ENCODE data around the gene ARPC4.

Gene ARPC4

DNA sequence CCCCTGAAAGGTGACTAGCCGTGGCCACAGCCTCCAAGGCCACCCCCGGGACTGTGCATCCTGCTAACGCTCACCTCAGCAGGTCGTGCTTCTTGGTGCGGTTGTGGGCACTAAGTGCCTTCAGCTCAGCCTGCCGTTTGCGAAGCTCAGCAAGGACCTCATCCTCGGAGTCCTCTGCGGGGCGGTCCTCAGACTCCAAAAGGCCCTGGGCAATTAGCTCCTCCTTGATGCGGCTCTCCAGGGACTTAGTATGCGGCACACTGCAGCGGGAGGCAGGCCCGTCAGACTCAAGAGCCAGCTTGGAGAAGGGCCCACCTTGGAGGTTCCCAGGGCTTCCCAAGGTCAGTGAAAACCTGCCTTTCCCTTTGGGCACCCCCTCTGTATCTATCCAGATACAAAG, 8.9 kb upstream of the ARPC4 start:
- H2AK5ac ChIP-seq (ENCODE audit: low read length): no peak overlapping the region
- H3K56ac ChIP-seq (ENCODE audit: low read length): no peak overlapping the region
- H3K27ac ChIP-seq (ENCODE audit: low read depth, low read length): no peak overlapping the region
- no peak overlapping the region for H3K4ac ChIP-seq (ENCODE audit: low read depth, low read length)
- H3K4me2 ChIP-seq (ENCODE audit: low read length): no peak overlapping the region
- no peak overlapping the region for H4K5ac ChIP-seq (ENCODE audit: low read length)
- no peak for DNase-seq
- no peak overlapping the region for H2BK15ac ChIP-seq (replicated peaks; ENCODE audit: low read depth)
- no peaks in the 10 kb centered on the region for H3K4me1 ChIP-seq (ENCODE audit: control insufficient read depth, low read depth, low read length)
- no peak overlapping the region for H4K8ac ChIP-seq (ENCODE audit: low read depth, low read length)
- no peaks in the 10 kb centered on the region for H3K79me2 ChIP-seq (ENCODE audit: control insufficient read depth, insufficient read depth, low read length)
- H3K27me3 ChIP-seq (ENCODE audit: insufficient read depth, low read length, poor library complexity): no peaks in the 10 kb centered on the region
- no peak overlapping the region for H3K23ac ChIP-seq (ENCODE audit: low read length)
- no peaks in the 10 kb centered on the region for H3K79me1 ChIP-seq (ENCODE audit: low read length)
- no peak overlapping the region for H2BK5ac ChIP-seq (ENCODE audit: low read length)
- H3K18ac ChIP-seq (ENCODE audit: low read length): no peak overlapping the region
- H2BK120ac ChIP-seq (ENCODE audit: low read depth, low read length): no peak overlapping the region
- H3K9ac ChIP-seq (ENCODE audit: low read length): no peak overlapping the region
- peaks cover 10% of the 10 kb centered on the region for H3K36me3 ChIP-seq (ENCODE audit: control insufficient read depth, insufficient read depth, low read length)
- WGBS (ENCODE audit: extremely low coverage, insufficient coverage, low lambda C conversion rate): no CpG with 5 or more reads among the region's 14 CpGs
- no peak overlapping the region for H3K4me3 ChIP-seq (ENCODE audit: low read length)

DNA sequence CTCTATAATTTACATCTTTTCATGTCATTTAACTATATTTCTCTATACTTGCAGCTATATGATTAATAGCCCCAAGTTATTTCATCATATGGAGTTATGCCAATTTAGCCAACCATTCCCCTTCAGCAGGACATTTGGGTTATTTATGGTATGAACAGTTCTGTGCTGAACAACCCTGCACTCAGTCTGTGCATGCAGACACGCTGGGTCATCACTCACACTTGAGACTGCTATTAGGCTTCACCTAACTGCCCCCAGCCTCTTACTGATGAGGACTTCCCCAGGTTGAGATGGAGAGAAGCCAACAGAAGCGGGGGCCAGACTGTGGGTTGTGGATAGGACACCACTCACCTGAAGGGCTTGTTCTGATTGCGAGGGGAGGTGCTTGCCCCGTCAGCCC, 7.9 kb upstream of the ARPC4 start:
- no peak overlapping the region for H3K23ac ChIP-seq (ENCODE audit: low read length)
- no peaks in the 10 kb centered on the region for H3K79me1 ChIP-seq (ENCODE audit: low read length)
- H3K18ac ChIP-seq (ENCODE audit: low read length): no peak overlapping the region
- no peaks in the 10 kb centered on the region for H3K27me3 ChIP-seq (ENCODE audit: insufficient read depth, low read length, poor library complexity)
- no peak overlapping the region for H3K4me3 ChIP-seq (ENCODE audit: low read length)
- H3K56ac ChIP-seq (ENCODE audit: low read length): no peak overlapping the region
- H4K5ac ChIP-seq (ENCODE audit: low read length): no peak overlapping the region
- H3K79me2 ChIP-seq (ENCODE audit: control insufficient read depth, insufficient read depth, low read length): no peaks in the 10 kb centered on the region
- no peak overlapping the region for H2AK5ac ChIP-seq (ENCODE audit: low read length)
- H3K27ac ChIP-seq (ENCODE audit: low read depth, low read length): no peak overlapping the region
- H3K4me2 ChIP-seq (ENCODE audit: low read length): no peak overlapping the region
- DNase-seq: no peak
- H3K9ac ChIP-seq (ENCODE audit: low read length): no peak overlapping the region
- no peak overlapping the region for H2BK15ac ChIP-seq (replicated peaks; ENCODE audit: low read depth)
- no peak overlapping the region for H4K8ac ChIP-seq (ENCODE audit: low read depth, low read length)
- no peak overlapping the region for H2BK5ac ChIP-seq (ENCODE audit: low read length)
- H3K4me1 ChIP-seq (ENCODE audit: control insufficient read depth, low read depth, low read length): no peaks in the 10 kb centered on the region
- H3K4ac ChIP-seq (ENCODE audit: low read depth, low read length): no peak overlapping the region
- peaks cover 14% of the 10 kb centered on the region for H3K36me3 ChIP-seq (ENCODE audit: control insufficient read depth, insufficient read depth, low read length)
- no CpG with 5 or more reads among the region's 4 CpGs for WGBS (ENCODE audit: extremely low coverage, insufficient coverage, low lambda C conversion rate)
- H2BK120ac ChIP-seq (ENCODE audit: low read depth, low read length): no peak overlapping the region

DNA sequence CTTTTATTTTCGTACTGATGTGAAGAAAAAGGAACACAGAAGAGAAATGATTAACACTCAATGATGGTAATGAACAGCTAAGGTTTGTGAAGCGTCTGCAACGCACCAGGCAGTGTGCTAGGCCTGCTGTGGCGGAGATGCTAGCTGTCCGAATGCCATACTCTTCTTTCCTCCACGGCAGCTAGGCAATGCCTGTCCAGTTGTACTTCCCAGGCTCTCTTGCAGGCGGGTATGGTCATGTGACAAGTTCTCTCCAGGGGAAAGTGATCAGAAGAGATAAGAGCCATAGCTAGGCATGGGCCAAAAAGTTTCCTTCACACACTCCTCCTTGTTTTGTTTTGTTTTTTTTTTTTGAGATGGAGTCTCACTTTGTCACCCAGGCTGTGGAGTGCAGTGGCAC, 7.3 kb upstream of the ARPC4 start:
- no peaks in the 10 kb centered on the region for H3K27me3 ChIP-seq (ENCODE audit: insufficient read depth, low read length, poor library complexity)
- no peak overlapping the region for H2BK120ac ChIP-seq (ENCODE audit: low read depth, low read length)
- H3K23ac ChIP-seq (ENCODE audit: low read length): no peak overlapping the region
- peaks cover 14% of the 10 kb centered on the region for H3K36me3 ChIP-seq (ENCODE audit: control insufficient read depth, insufficient read depth, low read length)
- no peak overlapping the region for H3K18ac ChIP-seq (ENCODE audit: low read length)
- no peak overlapping the region for H3K27ac ChIP-seq (ENCODE audit: low read depth, low read length)
- no peaks in the 10 kb centered on the region for H3K4me1 ChIP-seq (ENCODE audit: control insufficient read depth, low read depth, low read length)
- no peak overlapping the region for H2BK15ac ChIP-seq (replicated peaks; ENCODE audit: low read depth)
- H3K9ac ChIP-seq (ENCODE audit: low read length): no peak overlapping the region
- no peaks in the 10 kb centered on the region for H3K79me2 ChIP-seq (ENCODE audit: control insufficient read depth, insufficient read depth, low read length)
- H3K79me1 ChIP-seq (ENCODE audit: low read length): no peaks in the 10 kb centered on the region
- H4K8ac ChIP-seq (ENCODE audit: low read depth, low read length): no peak overlapping the region
- no peak overlapping the region for H4K5ac ChIP-seq (ENCODE audit: low read length)
- no peak overlapping the region for H3K4me2 ChIP-seq (ENCODE audit: low read length)
- H3K56ac ChIP-seq (ENCODE audit: low read length): no peak overlapping the region
- no peak overlapping the region for H2BK5ac ChIP-seq (ENCODE audit: low read length)
- H3K4ac ChIP-seq (ENCODE audit: low read depth, low read length): no peak overlapping the region
- H3K4me3 ChIP-seq (ENCODE audit: low read length): no peak overlapping the region
- no peak for DNase-seq
- no CpG with 5 or more reads among the region's 7 CpGs for WGBS (ENCODE audit: extremely low coverage, insufficient coverage, low lambda C conversion rate)
- H2AK5ac ChIP-seq (ENCODE audit: low read length): no peak overlapping the region

DNA sequence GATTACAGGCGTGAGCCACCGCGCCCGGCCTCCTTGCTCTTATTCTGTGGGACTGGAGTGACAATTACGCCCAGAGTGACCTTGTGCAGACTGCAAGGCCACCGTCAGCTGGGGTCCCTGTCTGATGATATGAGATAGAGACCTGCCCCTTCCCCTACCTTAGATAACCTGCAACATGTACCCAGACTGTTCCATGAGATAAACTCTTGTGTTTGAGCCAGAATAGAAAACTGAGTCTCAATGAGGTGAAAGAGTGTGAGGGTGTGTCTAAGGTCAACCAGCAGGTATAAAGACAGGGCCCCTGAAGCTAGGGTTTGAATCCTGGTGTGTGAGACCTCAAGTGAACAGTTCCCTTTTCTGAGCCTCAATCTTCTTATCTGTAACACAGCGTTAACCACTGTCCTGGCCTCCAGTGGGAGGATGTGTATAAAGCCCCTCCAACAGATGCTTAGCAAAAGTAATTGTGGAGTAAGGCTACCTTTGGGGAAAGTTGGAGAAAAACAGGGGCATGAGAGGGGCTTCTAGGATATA, 6.6 kb upstream of the ARPC4 start:
- Histone ChIP-seq H3K79me1 (ENCODE audit: low read length) (peaks cover 3% of the 10 kb centered on the region), H2BK15ac (replicated peaks; ENCODE audit: low read depth) (no peak overlapping the region), H4K5ac (ENCODE audit: low read length) (no peak overlapping the region), H3K27ac (ENCODE audit: low read depth, low read length) (no peak overlapping the region), H3K4me3 (ENCODE audit: low read length) (no peak overlapping the region), H3K4me2 (ENCODE audit: low read length) (no peak overlapping the region), H3K4me1 (ENCODE audit: control insufficient read depth, low read depth, low read length) (no peaks in the 10 kb centered on the region), H3K27me3 (ENCODE audit: insufficient read depth, low read length, poor library complexity) (no peaks in the 10 kb centered on the region), H3K18ac (ENCODE audit: low read length) (no peak overlapping the region), H3K23ac (ENCODE audit: low read length) (no peak overlapping the region), H3K9ac (ENCODE audit: low read length) (no peak overlapping the region), H2BK5ac (ENCODE audit: low read length) (no peak overlapping the region), H3K36me3 (ENCODE audit: control insufficient read depth, insufficient read depth, low read length) (peaks cover 14% of the 10 kb centered on the region), H4K8ac (ENCODE audit: low read depth, low read length) (no peak overlapping the region), H2AK5ac (ENCODE audit: low read length) (no peak overlapping the region), H3K4ac (ENCODE audit: low read depth, low read length) (no peak overlapping the region), H3K79me2 (ENCODE audit: control insufficient read depth, insufficient read depth, low read length) (no peaks in the 10 kb centered on the region), H3K56ac (ENCODE audit: low read length) (no peak overlapping the region), H2BK120ac (ENCODE audit: low read depth, low read length) (no peak overlapping the region)
- DNase-seq: no peak
- no CpG with 5 or more reads among the region's 7 CpGs for WGBS (ENCODE audit: extremely low coverage, insufficient coverage, low lambda C conversion rate)

DNA sequence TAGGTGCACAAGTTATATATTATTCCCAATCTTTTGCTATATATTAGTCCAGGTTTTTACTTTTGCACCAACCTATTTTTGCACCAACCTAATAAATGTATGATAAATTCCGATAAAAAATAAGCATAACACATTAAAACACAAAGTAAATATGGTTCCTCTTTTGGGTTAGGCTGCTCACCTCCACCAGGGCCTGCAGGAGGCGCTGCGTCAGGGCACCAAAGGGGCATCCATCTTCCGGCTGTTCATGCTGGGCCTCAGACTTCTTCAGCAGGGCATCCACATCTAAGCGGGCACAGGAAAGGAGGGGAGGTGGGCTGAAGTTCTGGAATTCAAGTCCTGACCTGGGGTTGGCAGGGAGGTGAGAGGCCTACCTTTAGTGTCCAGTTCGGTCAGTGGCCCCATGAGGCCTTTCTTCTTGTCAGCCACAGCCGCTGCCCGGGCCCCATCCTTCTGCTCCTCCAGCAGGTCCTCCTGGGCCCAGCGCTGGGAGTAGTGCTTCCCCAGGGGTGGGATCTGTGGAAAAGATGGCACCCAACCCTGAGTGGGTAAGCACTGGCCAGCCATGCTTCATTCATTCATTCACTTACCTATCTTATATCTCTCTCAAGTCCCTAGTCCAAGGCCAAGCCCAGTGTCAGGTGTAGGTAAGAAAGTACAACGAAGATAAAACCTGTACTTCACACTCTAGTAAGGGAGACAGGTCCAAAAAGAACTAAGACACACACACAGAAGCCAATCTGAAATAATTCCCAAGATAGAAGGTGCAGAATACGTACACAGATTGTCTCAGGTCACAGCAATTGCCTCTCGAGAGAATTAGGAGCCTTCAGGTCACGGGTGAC, 5.8 kb upstream of the ARPC4 start:
- H2BK15ac ChIP-seq (replicated peaks; ENCODE audit: low read depth): no peak overlapping the region
- no peak overlapping the region for H3K4me2 ChIP-seq (ENCODE audit: low read length)
- no peak overlapping the region for H2BK5ac ChIP-seq (ENCODE audit: low read length)
- H3K79me1 ChIP-seq (ENCODE audit: low read length): peaks cover 10% of the 10 kb centered on the region
- no peak overlapping the region for H4K8ac ChIP-seq (ENCODE audit: low read depth, low read length)
- H3K4ac ChIP-seq (ENCODE audit: low read depth, low read length): no peak overlapping the region
- H3K9ac ChIP-seq (ENCODE audit: low read length): no peak overlapping the region
- peaks cover 12% of the 10 kb centered on the region for H3K36me3 ChIP-seq (ENCODE audit: control insufficient read depth, insufficient read depth, low read length)
- H3K4me1 ChIP-seq (ENCODE audit: control insufficient read depth, low read depth, low read length): peaks cover 4% of the 10 kb centered on the region
- H3K18ac ChIP-seq (ENCODE audit: low read length): no peak overlapping the region
- H2AK5ac ChIP-seq (ENCODE audit: low read length): no peak overlapping the region
- DNase-seq: no peak
- H3K79me2 ChIP-seq (ENCODE audit: control insufficient read depth, insufficient read depth, low read length): peaks cover 3% of the 10 kb centered on the region
- no peak overlapping the region for H3K23ac ChIP-seq (ENCODE audit: low read length)
- no peak overlapping the region for H3K4me3 ChIP-seq (ENCODE audit: low read length)
- H3K56ac ChIP-seq (ENCODE audit: low read length): no peak overlapping the region
- H3K27me3 ChIP-seq (ENCODE audit: insufficient read depth, low read length, poor library complexity): no peaks in the 10 kb centered on the region
- H2BK120ac ChIP-seq (ENCODE audit: low read depth, low read length): no peak overlapping the region
- no peak overlapping the region for H4K5ac ChIP-seq (ENCODE audit: low read length)
- H3K27ac ChIP-seq (ENCODE audit: low read depth, low read length): no peak overlapping the region
- no CpG with 5 or more reads among the region's 13 CpGs for WGBS (ENCODE audit: extremely low coverage, insufficient coverage, low lambda C conversion rate)
